ENCODE data around the gene KIF27. TPM values are rescaled to one million over a fixed set of nuclear protein-coding genes. Genes with fewer than 3 reads are reported as not detected.
A peak's percentile ranks its signal among the peaks of the same experiment; 100 is the strongest.

The KIF27 gene
- total and polyA plus RNA-seq, 7 donors: 0.23 to 7.8 (median 3.4) TPM; not detected in 1

DNA sequence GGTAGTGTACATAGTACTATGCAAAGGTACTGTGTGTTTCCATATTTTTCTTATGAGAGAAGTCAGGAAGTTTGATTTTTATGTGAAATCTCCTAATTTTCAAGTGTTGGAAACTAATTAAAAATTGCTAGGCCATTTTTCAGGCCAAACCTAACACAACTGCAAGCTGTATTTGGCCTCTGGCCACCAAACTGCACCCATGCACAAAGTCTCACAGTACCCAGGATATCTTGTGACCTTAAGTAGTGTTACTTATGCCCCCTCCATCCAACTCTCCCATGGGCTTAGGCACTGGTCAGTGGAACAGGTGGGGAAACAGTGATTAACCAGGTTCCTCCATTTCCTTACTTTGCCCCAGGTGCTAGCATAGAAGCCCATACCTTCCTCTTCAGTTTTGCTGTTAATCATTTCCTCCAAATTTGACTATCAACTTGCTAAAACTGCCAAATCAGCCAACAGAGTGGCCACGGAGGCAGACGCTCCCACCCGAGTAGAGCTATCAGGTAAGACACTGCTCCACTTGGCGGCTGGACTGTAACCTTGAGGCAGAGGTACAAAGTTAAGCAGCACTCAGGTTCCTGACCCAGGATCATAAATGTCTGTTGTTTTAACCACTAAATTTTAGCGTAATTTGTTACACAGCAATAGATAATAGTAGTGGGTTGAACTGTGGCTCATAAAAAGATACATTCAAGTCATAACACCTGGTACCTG, 19.5 kb upstream of the KIF27 start:
- DNase-seq: no peak
- intact Hi-C loops (cut with DNase I): no loop called here
- H3K9me3 ChIP-seq: no peaks in the 10 kb centered on the region
- 43 to 75% methylated on average over 5 of the region's 5 CpGs for WGBS, 2 donors
- H3K27me3 ChIP-seq: no peaks in the 10 kb centered on the region
- peaks cover 0 to 67% (median 13%) of the 10 kb centered on the region in 4 donors for H3K36me3 ChIP-seq
- no peak overlapping the region for H3K4me3 ChIP-seq
- H3K27ac ChIP-seq: no peak overlapping the region
- H3K4me1 ChIP-seq: no peaks in the 10 kb centered on the region
- TF ChIP-seq EP300 (IDR thresholded peaks at IDR 0.05) (no peak), POLR2A (IDR thresholded peaks at IDR 0.05) (no peak), POLR2AphosphoS5 (IDR thresholded peaks at IDR 0.05) (no peak)
- TF ChIP-seq, protein P1, sequence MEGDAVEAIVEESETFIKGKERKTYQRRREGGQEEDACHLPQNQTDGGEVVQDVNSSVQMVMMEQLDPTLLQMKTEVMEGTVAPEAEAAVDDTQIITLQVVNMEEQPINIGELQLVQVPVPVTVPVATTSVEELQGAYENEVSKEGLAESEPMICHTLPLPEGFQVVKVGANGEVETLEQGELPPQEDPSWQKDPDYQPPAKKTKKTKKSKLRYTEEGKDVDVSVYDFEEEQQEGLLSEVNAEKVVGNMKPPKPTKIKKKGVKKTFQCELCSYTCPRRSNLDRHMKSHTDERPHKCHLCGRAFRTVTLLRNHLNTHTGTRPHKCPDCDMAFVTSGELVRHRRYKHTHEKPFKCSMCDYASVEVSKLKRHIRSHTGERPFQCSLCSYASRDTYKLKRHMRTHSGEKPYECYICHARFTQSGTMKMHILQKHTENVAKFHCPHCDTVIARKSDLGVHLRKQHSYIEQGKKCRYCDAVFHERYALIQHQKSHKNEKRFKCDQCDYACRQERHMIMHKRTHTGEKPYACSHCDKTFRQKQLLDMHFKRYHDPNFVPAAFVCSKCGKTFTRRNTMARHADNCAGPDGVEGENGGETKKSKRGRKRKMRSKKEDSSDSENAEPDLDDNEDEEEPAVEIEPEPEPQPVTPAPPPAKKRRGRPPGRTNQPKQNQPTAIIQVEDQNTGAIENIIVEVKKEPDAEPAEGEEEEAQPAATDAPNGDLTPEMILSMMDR (IDR thresholded peaks at IDR 0.05): no peak

DNA sequence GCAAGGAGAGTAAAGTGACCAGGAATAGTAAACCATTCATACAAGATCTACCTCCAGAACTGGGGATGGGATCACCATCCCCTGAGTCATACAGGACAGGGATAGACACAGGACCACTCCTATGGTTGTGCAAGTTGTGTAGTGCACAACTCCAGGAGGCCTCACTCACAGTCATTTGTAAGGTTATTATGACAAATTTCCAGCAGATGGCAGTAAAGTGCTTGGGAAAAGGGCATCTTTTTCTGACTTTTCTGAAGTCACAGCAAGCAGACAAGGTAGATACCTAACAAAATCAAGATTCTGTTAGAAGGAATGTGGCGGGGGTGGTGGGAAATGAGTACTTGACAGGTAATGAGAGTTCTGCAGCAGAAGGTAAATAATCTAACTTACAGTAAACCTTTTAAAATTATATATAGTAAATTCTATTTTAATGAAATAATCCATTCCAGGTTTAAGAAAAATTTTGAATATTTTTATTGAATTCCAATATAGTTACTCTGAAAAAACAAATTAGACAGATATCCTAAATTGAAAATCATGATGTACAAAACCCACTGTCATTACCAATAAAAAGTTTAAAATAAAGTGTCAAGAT, 16.7 kb upstream of the KIF27 start:
- intact Hi-C loops (cut with DNase I): loop anchor here (1.0 to 5.0 kb wide), 3 partner anchors 234 to 379 kb away; no protein-coding TSS in a partner anchor
- Histone ChIP-seq H3K4me3 (no peak overlapping the region), H3K36me3 (peaks cover 0 to 44% (median 13%) of the 10 kb centered on the region in 4 donors), H3K27me3 (no peaks in the 10 kb centered on the region), H3K4me1 (peaks cover 0 to 10% (median 4%) of the 10 kb centered on the region in 4 donors), H3K27ac (no peak overlapping the region), H3K9me3 (no peaks in the 10 kb centered on the region)
- no peak for DNase-seq
- TF ChIP-seq POLR2AphosphoS5 (IDR thresholded peaks at IDR 0.05): no peak
- no peak for TF ChIP-seq POLR2A (IDR thresholded peaks at IDR 0.05)
- TF ChIP-seq, protein P1 (IDR thresholded peaks at IDR 0.05): peak; percentile 25 to 63 (median 53)
- WGBS, 2 donors: 24 to 50% methylated on average over 1 of the region's 1 CpG

DNA sequence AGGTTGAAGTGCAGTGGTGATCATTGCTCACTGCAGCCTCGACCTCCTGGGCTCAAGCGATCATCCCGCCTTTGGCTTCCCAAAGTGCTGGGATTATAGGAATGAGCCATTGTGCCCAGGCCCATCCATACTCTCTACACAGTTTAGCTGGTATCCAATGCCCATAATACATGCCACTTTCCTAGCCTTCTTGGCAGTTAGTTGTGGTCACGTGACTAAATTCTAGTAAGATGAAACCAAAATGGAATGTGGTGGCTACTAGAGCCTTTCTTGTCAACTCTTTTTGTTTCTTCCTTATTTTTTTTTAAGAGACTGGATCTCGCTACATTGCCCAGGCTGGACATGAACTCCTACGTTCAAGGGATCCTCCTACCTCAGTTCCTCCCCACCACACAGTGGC, 15.3 kb upstream of the KIF27 start:
- no peak for DNase-seq
- no peak for TF ChIP-seq POLR2AphosphoS5 (IDR thresholded peaks at IDR 0.05)
- TF ChIP-seq, protein P1 (IDR thresholded peaks at IDR 0.05): no peak
- no peak for TF ChIP-seq EP300 (IDR thresholded peaks at IDR 0.05)
- no peak for TF ChIP-seq POLR2A (IDR thresholded peaks at IDR 0.05)
- Histone ChIP-seq H3K4me1 (peaks cover 0 to 10% (median 4%) of the 10 kb centered on the region in 4 donors), H3K9me3 (no peaks in the 10 kb centered on the region), H3K27ac (no peak overlapping the region), H3K27me3 (no peaks in the 10 kb centered on the region), H3K4me3 (no peak overlapping the region), H3K36me3 (peaks cover 0 to 30% (median 10%) of the 10 kb centered on the region in 4 donors)
- intact Hi-C loops (cut with DNase I): loop anchor here (5.0 kb wide), 2 partner anchors 236 to 381 kb away; no protein-coding TSS in a partner anchor
- 83 to 94% methylated on average over 6 of the region's 6 CpGs for WGBS, 2 donors

DNA sequence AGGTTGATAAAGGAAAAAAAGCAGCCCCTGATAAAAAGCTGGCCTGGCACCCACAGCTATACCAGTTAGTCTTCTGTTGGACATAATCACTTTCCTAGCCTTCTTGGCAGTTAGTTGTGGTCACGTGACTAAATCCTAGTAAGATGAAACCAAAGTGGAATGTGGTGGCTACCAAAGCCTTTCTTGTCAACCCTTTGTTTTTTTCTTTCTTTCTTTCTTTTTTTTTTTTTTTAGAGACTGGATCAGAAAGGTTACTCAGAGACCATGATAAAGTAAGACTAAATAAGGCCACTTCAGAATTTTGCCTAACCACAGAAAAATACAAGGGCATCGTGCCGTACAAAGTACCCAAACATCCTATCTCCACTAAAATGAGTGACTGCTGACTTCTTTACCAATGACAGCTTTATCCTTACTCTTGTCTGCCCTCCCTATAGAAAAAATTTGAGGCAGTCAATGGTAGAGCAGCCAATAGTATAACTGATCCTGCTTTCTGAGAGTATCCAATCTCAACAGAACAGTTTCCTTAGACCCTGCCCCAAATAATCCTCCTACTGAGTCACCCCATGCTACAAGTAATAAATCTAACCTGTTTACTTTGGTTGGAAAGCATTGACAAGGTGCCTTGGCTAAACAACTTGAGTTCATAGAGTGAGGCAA, 14.2 kb upstream of the KIF27 start:
- Histone ChIP-seq H3K4me1 (peaks cover 0 to 10% (median 4%) of the 10 kb centered on the region in 4 donors), H3K4me3 (no peak overlapping the region), H3K27ac (no peak overlapping the region), H3K36me3 (peaks cover 0 to 19% (median 8%) of the 10 kb centered on the region in 4 donors), H3K9me3 (no peaks in the 10 kb centered on the region), H3K27me3 (no peaks in the 10 kb centered on the region)
- WGBS, 2 donors: 84 to 88% methylated on average over 3 of the region's 3 CpGs
- TF ChIP-seq EP300 (IDR thresholded peaks at IDR 0.05) (no peak), POLR2A (IDR thresholded peaks at IDR 0.05) (no peak)
- TF ChIP-seq, protein P1 (IDR thresholded peaks at IDR 0.05): no peak
- no peak for DNase-seq
- intact Hi-C loops (cut with DNase I): loop anchor here (5.0 kb wide), 2 partner anchors 237 to 382 kb away; no protein-coding TSS in a partner anchor

Measured in sigmoid colon (tissue), 7 donors.